Heart right ventricle (tissue), 16 donors: ENCODE data around the gene DERL3. TPM values are rescaled to one million over a fixed set of nuclear protein-coding genes. Genes with fewer than 3 reads are reported as not detected.
"Not testable (repeated sequence)": the region's sequence is repeated elsewhere in the genome, so short reads cannot be mapped to it uniquely, and the experiment has no call there.

Experiments used
- ATAC-seq, 8 donors: fragments of 200-7000 bp; cut with Tn5 transposase; one replicate each; pipeline ENCODE4 v1.9.1; 2020; ENCODE audit warnings: mild to moderate bottlenecking in 8 of 8, moderate library complexity in 8 of 8, moderate number of reproducible peaks in 1 of 8
- DNase-seq, 2 donors: peaks; one replicate each; pipeline ENCODE4 v3.0.0-alpha.2; 2020
- H3K27ac ChIP-seq, 10 donors: fragments of 200-600 bp; sonication (generic) in 2 of 10; one replicate each; pipeline versions ENCODE4 v1.5.0 to v1.8.0; 2020 to 2022; ENCODE audit warnings: mild to moderate bottlenecking in 3 of 10
- H3K27me3 ChIP-seq, 7 donors: fragments of 200-600 bp; one replicate each; pipeline ENCODE4 v1.8.0; 2021 to 2022; ENCODE audit warnings: mild to moderate bottlenecking in 2 of 7
- H3K36me3 ChIP-seq, 9 donors: fragments of 200-600 bp; sonication (generic) in 1 of 9; one replicate each; pipeline versions ENCODE4 v1.5.0 to v1.8.0; 2020 to 2022; ENCODE audit warnings: mild to moderate bottlenecking in 2 of 9
- H3K4me1 ChIP-seq, 9 donors: fragments of 200-600 bp; sonication (generic) in 1 of 9; one replicate each; pipeline versions ENCODE4 v1.5.0 to v1.8.0; 2020 to 2022; ENCODE audit warnings: mild to moderate bottlenecking in 4 of 9
- H3K4me3 ChIP-seq, 10 donors: fragments of 200-600 bp; sonication (generic) in 2 of 10; one replicate each; pipeline versions ENCODE4 v1.5.0 to v1.8.0; 2020 to 2022; ENCODE audit warnings: mild to moderate bottlenecking in 7 of 10, moderate library complexity in 2 of 10
- H3K9me3 ChIP-seq, 11 donors: fragments of 200-600 bp in 10 of 11; sonication (generic) in 2 of 11; one replicate each; pipeline versions ENCODE4 v1.5.0 to v1.8.0; 2013 to 2022; ENCODE audit warnings: mild to moderate bottlenecking in 2 of 11, control low read depth in 1 of 11, moderate library complexity in 1 of 11
- CTCF ChIP-seq, 9 donors: fragments of 200-600 bp; sonication (generic) in 2 of 9; IDR thresholded peaks; one replicate each; pipeline versions ENCODE4 v1.5.0 to v1.8.0; 2021 to 2022; ENCODE audit warnings: antibody characterized with exemption in 9 of 9, mild to moderate bottlenecking in 5 of 9, moderate library complexity in 1 of 9
- WGBS, 2 donors: extraction: QIAGEN DNeasy Blood & Tissue Kit; methylation state at CpG; one replicate each; pipeline ENCODE4 v1.1.7; 2013; ENCODE audit warnings: inconsistent platforms in 1 of 2; 5-methylcytosine and 5-hydroxymethylcytosine counted together
- intact Hi-C, 10 donors: fragments of 100-400 bp; cut with DNase I; formaldehyde crosslinking; loops; one replicate each; pipeline versions ENCODE4 v1.11.1 to v1.14.2; 2022
- polyA plus RNA-seq, 2 donors: library from polyadenylated mRNA; stranded (reverse); fragments of 200-250 nt; gene quantifications; one replicate each; pipeline ENCODE4 v1.2.3, GENCODE V29; 2013
- total RNA-seq, 10 donors: library from RNA; stranded (reverse); fragmentation: NEBNext Ultra II Directional in 3 of 10; extraction: Animal tissue kit (Norgen Biotek cat#: 25700) in 3 of 10; gene quantifications; one replicate each; pipeline versions ENCODE4 v1.2.1 to v1.2.4, GENCODE V29; 2021 to 2023
- donor health status: Arrhythmogenic right ventricular cardiomyopathy.
- donor health status: ischemic (EF 13 %, LVEDD 7.1; RV severe dilation, severe dysfunction).
- donor health status: healthy with polysubstance abuse.
- donor health status: DM: no; HTN: yes; CAD: no.
- donor health status: DM: no; HTN: no; CAD: no.
- donor health status: ischemic (EF 25% LVEDD 6.9; RV normal size, moderate dysfunction).
- donor health status: ischemic (EF 25% LVEDD 5.7; RV mildly dilated, moderate dysfunction).
- donor health status: healthy.
- donor health status: DM: yes; HTN: yes; CAD: no.
- donor health status: Ischemic cardiomyopathy.
- donor health status: ischemic (EF 35%, LVEDD 5.7; RV mildly dilated, moderate dysfunction).
- donor health status: nonischemic (EF 11% LVEDD 7.7; RV severe dilation, severe dysfunction).
- donor health status: DM: yes; HTN: yes; CAD: no.
- donor health status: PGD.
- donor health status: ischemic (EF 29% LVEDD 5.4; RV normal size, mild dysfunction).
- donor health status: nonischemic (EF 23%, LVEDD 6.1; RV moderate dilation, normal function).

Gene DERL3
- total and polyA plus RNA-seq, 12 donors: 0.91 to 14.1 (median 2.0) TPM

GRCh38 chr22:23868580-23868979 lies 29.8 kb upstream of the DERL3 start:
- DNase-seq (no peak), ATAC-seq (no peak)
- H3K36me3 ChIP-seq: peaks cover 0 to 68% (median 28%) of the 10 kb centered on the region in 9 donors
- peaks cover 0 to 16% (median 0%) of the 10 kb centered on the region in 9 donors for H3K4me1 ChIP-seq
- no peaks in the 10 kb centered on the region for H3K9me3 ChIP-seq
- no peak for TF ChIP-seq CTCF (IDR thresholded peaks at IDR 0.05)
- H3K27me3 ChIP-seq: no peaks in the 10 kb centered on the region
- intact Hi-C loops: loop anchor here in 1 of 10 donors (10.0 kb wide), 1 partner anchor 86 kb away; no protein-coding TSS in a partner anchor
- WGBS, 2 donors: 91% methylated on average over 4 of the region's 4 CpGs
- H3K27ac ChIP-seq: no peak overlapping the region
- no peak overlapping the region for H3K4me3 ChIP-seq

- H3K9me3 ChIP-seq, H3K4me3 ChIP-seq, DNase-seq, H3K27me3 ChIP-seq: not testable (repeated sequence)
- 67 to 75% methylated on average over 11 of the region's 11 CpGs for WGBS, 2 donors
- Histone ChIP-seq H3K27ac (peak overlapping the region in 4 of 10 donors; percentile 8 to 55 (median 30)), H3K36me3 (peaks cover 0 to 49% (median 20%) of the 10 kb centered on the region in 9 donors), H3K4me1 (peaks cover 0 to 16% (median 0%) of the 10 kb centered on the region in 9 donors)
- intact Hi-C loops: loop anchor here in 1 of 10 donors (10.0 kb wide), 1 partner anchor 90 kb away; no protein-coding TSS in a partner anchor
- ATAC-seq: peak in 4 of 8 donors; percentile 30 to 60 (median 38)
Observed at GRCh38 chr22:23864499-23865154, 25.8 kb upstream of the DERL3 start.

- H3K27me3 ChIP-seq: no peaks in the 10 kb centered on the region
- peak in 7 of 9 donors; percentile 23 to 57 (median 50) for TF ChIP-seq CTCF (IDR thresholded peaks at IDR 0.05)
- no peak for DNase-seq
- peaks cover 0 to 33% (median 14%) of the 10 kb centered on the region in 9 donors for H3K4me1 ChIP-seq
- H3K9me3 ChIP-seq: no peaks in the 10 kb centered on the region
- WGBS, 2 donors: 75 to 79% methylated on average over 3 of the region's 3 CpGs
- intact Hi-C loops: loop anchor here in 1 of 10 donors (10.0 kb wide), 1 partner anchor 93 kb away; no protein-coding TSS in a partner anchor
- H3K4me3 ChIP-seq: no peak overlapping the region
- no peak overlapping the region for H3K27ac ChIP-seq
- no peak for ATAC-seq
- peaks cover 0 to 24% (median 0%) of the 10 kb centered on the region in 9 donors for H3K36me3 ChIP-seq
Observed at GRCh38 chr22:23862103-23862502, 23.3 kb upstream of the DERL3 start.

- H3K27me3 ChIP-seq, H3K4me3 ChIP-seq, ATAC-seq, H3K27ac ChIP-seq, DNase-seq, H3K9me3 ChIP-seq: not testable (repeated sequence)
- intact Hi-C loops: loop anchor here in 1 of 10 donors (10.0 kb wide), 1 partner anchor 95 kb away; no protein-coding TSS in a partner anchor
- Histone ChIP-seq H3K4me1 (peaks cover 0 to 40% (median 15%) of the 10 kb centered on the region in 9 donors), H3K36me3 (peaks cover 0 to 13% (median 0%) of the 10 kb centered on the region in 9 donors)
- WGBS, 2 donors: 90 to 97% methylated on average over 8 of the region's 8 CpGs
Observed at GRCh38 chr22:23860187-23860586, 21.4 kb upstream of the DERL3 start.

GRCh38 chr22:23859201-23859600 lies 20.4 kb upstream of the DERL3 start:
- peaks cover 0 to 13% (median 0%) of the 10 kb centered on the region in 9 donors for H3K36me3 ChIP-seq
- no peaks in the 10 kb centered on the region for H3K27me3 ChIP-seq
- H3K4me3 ChIP-seq: no peak overlapping the region
- no peak for ATAC-seq
- peaks cover 0 to 30% (median 15%) of the 10 kb centered on the region in 9 donors for H3K4me1 ChIP-seq
- no peak for TF ChIP-seq CTCF (IDR thresholded peaks at IDR 0.05)
- WGBS, 2 donors: 93% methylated on average over 4 of the region's 4 CpGs
- H3K9me3 ChIP-seq: no peaks in the 10 kb centered on the region
- intact Hi-C loops: loop anchor here in 3 of 10 donors (5.0 to 10.0 kb wide), 4 partner anchors 33 to 332 kb away; partner anchors contain the start of gene MIF (in 1 of the 3)
- DNase-seq: no peak
- H3K27ac ChIP-seq: no peak overlapping the region
